ENCODE measurements around the gene NPY4R2. TPM values are rescaled to one million over a fixed set of nuclear protein-coding genes. Genes with fewer than 3 reads are reported as not detected.
"Not testable (repeated sequence)": the region's sequence is repeated elsewhere in the genome, so short reads cannot be mapped to it uniquely, and the experiment has no call there.

The NPY4R2 gene
- total and polyA plus RNA-seq, 4 donors, result not detected

DNA sequence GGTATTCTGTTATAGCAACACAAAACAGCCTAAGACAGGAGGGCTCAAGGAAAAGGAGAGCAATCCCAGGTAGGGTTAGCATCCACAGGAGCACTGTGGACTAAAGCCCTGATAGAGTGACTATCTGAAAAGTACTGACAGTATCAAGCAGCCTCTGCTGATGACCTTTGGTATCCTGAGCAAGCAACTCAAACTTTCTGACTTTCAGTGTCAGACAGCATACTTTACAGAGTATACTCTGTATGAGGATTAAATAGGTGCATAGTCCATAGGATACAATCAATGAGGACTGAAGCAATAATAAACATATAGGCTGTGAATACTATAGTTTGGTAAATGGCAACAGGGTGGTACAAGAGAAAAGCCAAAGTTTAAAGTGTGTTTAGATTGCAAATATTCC is 27.7 kb upstream of the NPY4R2 start:
- not testable (repeated sequence) for H3K4me1 ChIP-seq (ENCODE audit: control insufficient read depth in 4 of 4, insufficient read depth in 4 of 4, low read length in 3 of 4); H3K27ac ChIP-seq (ENCODE audit: low read depth in 1 of 2, low read length in 2 of 2); H3K36me3 ChIP-seq (ENCODE audit: control insufficient read depth in 4 of 4, insufficient read depth in 3 of 4, low read depth in 1 of 4, low read length in 3 of 4); H3K4me3 ChIP-seq (ENCODE audit: low read depth in 1 of 3, low read length in 3 of 3); DNase-seq (ENCODE audit: low spot score); H3K27me3 ChIP-seq (ENCODE audit: control insufficient read depth in 4 of 4, insufficient read depth in 4 of 4, low read length in 3 of 4); H3K9ac ChIP-seq (ENCODE audit: low read depth in 1 of 2, low read length in 2 of 2); H3K9me3 ChIP-seq (ENCODE audit: control insufficient read depth in 4 of 4, low read length in 3 of 4)

DNA sequence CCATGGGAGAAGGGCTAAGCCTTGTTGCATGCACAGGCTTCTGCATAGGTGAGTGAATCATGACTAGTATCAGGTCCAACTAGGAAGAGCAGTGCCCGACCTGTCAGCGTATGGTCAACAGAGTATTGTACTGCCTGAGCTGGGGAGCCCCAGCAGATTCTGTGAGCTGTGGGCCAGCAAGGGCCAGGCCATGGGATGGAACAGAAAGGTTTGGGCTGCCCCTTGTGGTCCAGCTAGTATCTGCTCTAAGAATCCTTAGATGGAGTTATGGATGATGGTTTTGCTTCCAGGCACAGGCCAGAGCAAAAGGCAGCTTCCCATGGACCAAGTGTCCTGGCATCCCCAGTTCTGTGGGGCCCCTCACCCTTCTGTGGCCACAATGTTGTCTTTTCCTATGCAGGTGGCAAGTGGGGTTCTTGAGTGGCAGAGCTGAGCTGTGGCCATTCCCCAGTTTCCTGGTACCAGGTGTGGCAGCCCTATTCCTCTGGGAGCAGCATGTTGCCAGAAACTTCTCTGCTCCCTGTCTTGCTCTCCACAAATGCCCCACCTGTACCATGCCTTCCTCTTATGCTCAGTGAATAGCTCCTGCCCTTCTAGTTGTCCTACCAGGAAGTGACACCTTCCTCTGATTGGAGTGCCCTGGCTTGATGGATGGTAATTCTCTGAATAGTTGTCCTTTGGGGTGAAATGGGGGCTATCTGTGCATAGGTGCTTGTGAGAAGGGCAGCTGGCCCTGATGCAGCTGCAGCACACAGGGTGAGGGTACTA is 25.8 kb upstream of the NPY4R2 start:
- 79% methylated on average over 2 of the region's 2 CpGs for WGBS
- H3K9me3 ChIP-seq (ENCODE audit: control insufficient read depth in 4 of 4, low read length in 3 of 4); H3K27me3 ChIP-seq (ENCODE audit: control insufficient read depth in 4 of 4, insufficient read depth in 4 of 4, low read length in 3 of 4); H3K4me1 ChIP-seq (ENCODE audit: control insufficient read depth in 4 of 4, insufficient read depth in 4 of 4, low read length in 3 of 4); H3K36me3 ChIP-seq (ENCODE audit: control insufficient read depth in 4 of 4, insufficient read depth in 3 of 4, low read depth in 1 of 4, low read length in 3 of 4); H3K4me3 ChIP-seq (ENCODE audit: low read depth in 1 of 3, low read length in 3 of 3); H3K9ac ChIP-seq (ENCODE audit: low read depth in 1 of 2, low read length in 2 of 2); H3K27ac ChIP-seq (ENCODE audit: low read depth in 1 of 2, low read length in 2 of 2); DNase-seq (ENCODE audit: low spot score): not testable (repeated sequence)

DNA sequence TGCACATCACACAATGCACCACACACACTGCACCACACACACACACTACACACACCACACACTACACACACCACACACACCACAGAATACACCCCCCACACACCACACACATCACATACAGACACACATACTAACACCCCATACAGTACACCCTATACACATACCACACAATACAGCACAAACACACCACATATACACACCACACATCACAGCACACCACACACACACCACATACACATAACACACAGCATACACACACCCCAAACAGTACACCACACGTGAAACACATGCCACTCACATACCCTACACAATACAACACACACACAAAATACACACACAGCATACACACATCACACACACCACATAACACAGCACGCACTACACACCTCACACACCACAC is 23.9 kb upstream of the NPY4R2 start:
- 89% methylated on average over 2 of the region's 2 CpGs for WGBS
- H3K9me3 ChIP-seq (ENCODE audit: control insufficient read depth in 4 of 4, low read length in 3 of 4); H3K4me3 ChIP-seq (ENCODE audit: low read depth in 1 of 3, low read length in 3 of 3); DNase-seq (ENCODE audit: low spot score); H3K27ac ChIP-seq (ENCODE audit: low read depth in 1 of 2, low read length in 2 of 2); H3K9ac ChIP-seq (ENCODE audit: low read depth in 1 of 2, low read length in 2 of 2); H3K36me3 ChIP-seq (ENCODE audit: control insufficient read depth in 4 of 4, insufficient read depth in 3 of 4, low read depth in 1 of 4, low read length in 3 of 4); H3K27me3 ChIP-seq (ENCODE audit: control insufficient read depth in 4 of 4, insufficient read depth in 4 of 4, low read length in 3 of 4); H3K4me1 ChIP-seq (ENCODE audit: control insufficient read depth in 4 of 4, insufficient read depth in 4 of 4, low read length in 3 of 4): not testable (repeated sequence)

DNA sequence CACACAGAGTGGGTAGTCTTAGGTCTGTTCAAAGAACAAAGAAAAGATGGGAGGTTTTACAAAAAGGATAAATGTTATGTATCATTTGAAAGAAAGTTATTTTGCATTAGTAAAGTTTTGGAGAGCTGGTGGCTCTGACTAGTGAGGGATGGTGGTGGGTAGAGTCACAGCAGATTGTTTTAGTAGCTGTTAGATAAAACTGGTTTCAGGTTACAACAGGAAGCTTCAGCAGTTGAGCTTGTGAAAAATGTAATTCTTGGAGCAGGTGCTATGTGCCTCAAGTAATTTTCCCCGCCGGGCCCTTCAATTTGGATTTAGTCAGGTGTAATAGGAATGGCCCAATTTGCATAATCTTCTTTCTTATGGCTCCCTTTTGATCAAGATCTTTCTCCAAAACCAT is 20.6 kb upstream of the NPY4R2 start:
- not testable (repeated sequence) for H3K4me1 ChIP-seq (ENCODE audit: control insufficient read depth in 4 of 4, insufficient read depth in 4 of 4, low read length in 3 of 4); H3K9me3 ChIP-seq (ENCODE audit: control insufficient read depth in 4 of 4, low read length in 3 of 4); H3K4me3 ChIP-seq (ENCODE audit: low read depth in 1 of 3, low read length in 3 of 3); H3K27ac ChIP-seq (ENCODE audit: low read depth in 1 of 2, low read length in 2 of 2); DNase-seq (ENCODE audit: low spot score); H3K36me3 ChIP-seq (ENCODE audit: control insufficient read depth in 4 of 4, insufficient read depth in 3 of 4, low read depth in 1 of 4, low read length in 3 of 4); H3K9ac ChIP-seq (ENCODE audit: low read depth in 1 of 2, low read length in 2 of 2); H3K27me3 ChIP-seq (ENCODE audit: control insufficient read depth in 4 of 4, insufficient read depth in 4 of 4, low read length in 3 of 4)
- no CpG with 5 or more reads among the region's 2 CpGs for WGBS

DNA sequence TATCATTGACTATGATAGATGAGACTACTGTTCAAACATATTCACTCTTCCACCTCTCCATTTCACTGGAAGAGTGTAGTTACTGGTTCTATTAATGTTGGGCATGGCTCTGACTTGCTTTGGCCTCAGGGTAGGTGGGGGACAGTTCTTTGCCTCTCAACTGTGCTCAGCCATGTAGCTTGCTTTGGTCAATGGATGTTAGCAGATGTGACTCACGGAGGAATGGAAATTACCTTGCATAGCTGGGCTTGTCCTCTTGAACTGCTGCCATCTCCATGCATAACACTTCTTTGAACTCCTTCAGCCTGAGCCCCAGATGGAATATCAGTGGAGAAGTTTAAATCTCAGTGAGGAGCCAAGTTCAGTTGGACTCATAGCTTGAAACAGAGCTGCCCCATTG is 9.1 kb upstream of the NPY4R2 start:
- H3K9me3 ChIP-seq (ENCODE audit: control insufficient read depth in 4 of 4, low read length in 3 of 4); H3K9ac ChIP-seq (ENCODE audit: low read depth in 1 of 2, low read length in 2 of 2); H3K4me3 ChIP-seq (ENCODE audit: low read depth in 1 of 3, low read length in 3 of 3); H3K27me3 ChIP-seq (ENCODE audit: control insufficient read depth in 4 of 4, insufficient read depth in 4 of 4, low read length in 3 of 4); H3K27ac ChIP-seq (ENCODE audit: low read depth in 1 of 2, low read length in 2 of 2); H3K4me1 ChIP-seq (ENCODE audit: control insufficient read depth in 4 of 4, insufficient read depth in 4 of 4, low read length in 3 of 4); H3K36me3 ChIP-seq (ENCODE audit: control insufficient read depth in 4 of 4, insufficient read depth in 3 of 4, low read depth in 1 of 4, low read length in 3 of 4); DNase-seq (ENCODE audit: low spot score): not testable (repeated sequence)
- WGBS, result 92% methylated on average over 1 of the region's 1 CpG

DNA sequence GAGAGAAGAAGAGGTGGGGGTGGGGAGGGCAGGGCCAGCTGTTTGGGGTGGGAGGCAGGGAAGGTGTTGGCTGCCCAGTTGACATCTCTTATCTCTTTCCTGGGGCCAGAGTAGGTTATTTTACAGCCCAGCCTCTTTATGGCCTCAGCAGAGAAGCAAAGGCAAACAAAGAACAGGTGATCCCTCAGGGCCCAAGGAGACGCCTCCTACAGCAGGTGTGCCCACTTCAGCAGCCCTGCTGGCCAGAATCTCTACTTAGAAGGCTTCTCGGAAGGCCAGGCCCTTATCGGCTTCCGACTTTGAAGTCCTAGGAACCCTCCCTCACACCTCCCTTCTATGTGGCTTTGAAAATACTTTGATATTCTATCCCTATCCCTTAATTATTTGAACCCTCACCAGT is 8.0 kb upstream of the NPY4R2 start:
- H3K27ac ChIP-seq (ENCODE audit: low read depth in 1 of 2, low read length in 2 of 2); H3K27me3 ChIP-seq (ENCODE audit: control insufficient read depth in 4 of 4, insufficient read depth in 4 of 4, low read length in 3 of 4); H3K9ac ChIP-seq (ENCODE audit: low read depth in 1 of 2, low read length in 2 of 2); H3K4me1 ChIP-seq (ENCODE audit: control insufficient read depth in 4 of 4, insufficient read depth in 4 of 4, low read length in 3 of 4); H3K4me3 ChIP-seq (ENCODE audit: low read depth in 1 of 3, low read length in 3 of 3); DNase-seq (ENCODE audit: low spot score); H3K9me3 ChIP-seq (ENCODE audit: control insufficient read depth in 4 of 4, low read length in 3 of 4); H3K36me3 ChIP-seq (ENCODE audit: control insufficient read depth in 4 of 4, insufficient read depth in 3 of 4, low read depth in 1 of 4, low read length in 3 of 4): not testable (repeated sequence)
- WGBS, result 53% methylated on average over 4 of the region's 4 CpGs

DNA sequence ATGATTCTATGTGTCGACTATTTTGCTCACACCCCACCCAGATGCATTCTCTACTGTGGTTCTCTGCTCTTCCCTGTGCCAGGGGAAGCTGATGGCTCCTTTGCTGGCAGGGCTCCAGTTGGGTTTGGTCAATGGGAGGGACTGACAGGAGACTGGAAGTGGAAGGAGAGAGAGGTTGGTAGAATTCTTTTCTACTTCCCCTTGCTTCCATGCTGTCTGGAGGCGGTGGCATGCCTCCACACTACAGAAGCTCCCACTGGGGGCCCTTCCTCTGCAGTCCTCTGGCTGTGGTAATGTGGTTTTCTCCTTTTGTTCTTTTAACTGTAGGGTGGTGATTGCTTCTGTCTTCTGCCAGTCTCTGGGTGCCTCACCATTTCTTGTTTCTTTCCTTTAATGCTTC is 4.4 kb upstream of the NPY4R2 start:
- H3K27ac ChIP-seq (ENCODE audit: low read depth in 1 of 2, low read length in 2 of 2); H3K36me3 ChIP-seq (ENCODE audit: control insufficient read depth in 4 of 4, insufficient read depth in 3 of 4, low read depth in 1 of 4, low read length in 3 of 4): not testable (repeated sequence)
- WGBS, result no CpG with 5 or more reads among the region's 2 CpGs

More for the DNA sequence above, 4.4 kb upstream of the NPY4R2 start:
- H3K9me3 ChIP-seq (ENCODE audit: control insufficient read depth in 4 of 4, low read length in 3 of 4); H3K4me1 ChIP-seq (ENCODE audit: control insufficient read depth in 4 of 4, insufficient read depth in 4 of 4, low read length in 3 of 4); DNase-seq (ENCODE audit: low spot score); H3K4me3 ChIP-seq (ENCODE audit: low read depth in 1 of 3, low read length in 3 of 3); H3K27me3 ChIP-seq (ENCODE audit: control insufficient read depth in 4 of 4, insufficient read depth in 4 of 4, low read length in 3 of 4); H3K9ac ChIP-seq (ENCODE audit: low read depth in 1 of 2, low read length in 2 of 2): not testable (repeated sequence)
